Loucy (cell line): Measurements from ENCODE around the gene GNGT1.

Source experiments
- H2AFZ ChIP-seq: fragments of 200-600 bp; sonication (generic); 2 replicates; pipeline ENCODE4 v1.6.0; 2016; ENCODE audit warnings: antibody characterized with exemption, mild to moderate bottlenecking, low read length, moderate library complexity
- H3F3A ChIP-seq: fragments of 200-600 bp; 2 replicates; pipeline ENCODE4 v1.6.0; 2016; ENCODE audit warnings: antibody characterized with exemption, low read depth, mild to moderate bottlenecking
- H3K27me3 ChIP-seq: fragments of 200-600 bp; sonication (generic); 2 replicates; pipeline ENCODE4 v1.6.1; 2014; ENCODE audit warnings: low read length, mild to moderate bottlenecking; ENCODE audit not compliant: insufficient read depth, poor library complexity, severe bottlenecking
- H3K36me3 ChIP-seq: fragments of 200-600 bp; sonication (generic); 2 replicates; pipeline ENCODE4 v1.6.1; 2016; ENCODE audit warnings: low read length; ENCODE audit not compliant: insufficient read depth
- H3K4me1 ChIP-seq: fragments of 200-600 bp; sonication (generic); 2 replicates; pipeline ENCODE4 v1.5.1; 2014; ENCODE audit warnings: low read length, mild to moderate bottlenecking; ENCODE audit not compliant: insufficient read depth, poor library complexity, severe bottlenecking
- H3K4me2 ChIP-seq: fragments of 200-600 bp; sonication (generic); 2 replicates; pipeline ENCODE4 v1.6.0; 2014; ENCODE audit warnings: antibody characterized with exemption, low read length, low read depth, mild to moderate bottlenecking; ENCODE audit not compliant: poor library complexity, severe bottlenecking
- H3K4me3 ChIP-seq: fragments of 200-600 bp; sonication (generic); 2 replicates; pipeline ENCODE4 v1.5.1; 2014; ENCODE audit warnings: low read length, mild to moderate bottlenecking, mixed read lengths; ENCODE audit not compliant: poor library complexity, severe bottlenecking
- H3K79me2 ChIP-seq: fragments of 200-600 bp; sonication (generic); 2 replicates; pipeline ENCODE4 v1.6.1; 2014; ENCODE audit warnings: low read length; ENCODE audit not compliant: insufficient read depth
- H3K9ac ChIP-seq: fragments of 200-600 bp; sonication (generic); 2 replicates; pipeline ENCODE4 v1.6.0; 2014; ENCODE audit warnings: mild to moderate bottlenecking, low read depth, low read length, moderate library complexity; ENCODE audit not compliant: poor library complexity, severe bottlenecking
- H3K9me2 ChIP-seq: fragments of 200-600 bp; sonication (generic); replicated peaks from 2 replicates; pipeline ENCODE4 v1.6.1; 2016; ENCODE audit warnings: low read depth, low read length, mixed read lengths
- H3K9me3 ChIP-seq: fragments of 200-600 bp; sonication (generic); 2 replicates; pipeline ENCODE4 v1.6.1; 2014; ENCODE audit warnings: mild to moderate bottlenecking, antibody characterized with exemption, low read length, low read depth; ENCODE audit not compliant: insufficient read depth
- H4K20me1 ChIP-seq: fragments of 200-600 bp; sonication (generic); 2 replicates; pipeline ENCODE4 v1.6.0; 2014; ENCODE audit warnings: antibody characterized with exemption, low read length, mild to moderate bottlenecking; ENCODE audit not compliant: insufficient read depth, poor library complexity, severe bottlenecking
- EZH2phosphoT487 ChIP-seq: fragments of 200-600 bp; IDR thresholded peaks from 2 replicates; pipeline ENCODE4 v1.6.1; 2018; ENCODE audit warnings: antibody characterized with exemption, mild to moderate bottlenecking, moderate library complexity, borderline replicate concordance
- TF ChIP-seq, protein P1 (sequence below): fragments of 200-600 bp; sonication (generic); conservative IDR thresholded peaks from 2 replicates; pipeline ENCODE4 v1.5.1; 2014; ENCODE audit warnings: mild to moderate bottlenecking, antibody characterized with exemption, low read length

The GNGT1 gene

DNA sequence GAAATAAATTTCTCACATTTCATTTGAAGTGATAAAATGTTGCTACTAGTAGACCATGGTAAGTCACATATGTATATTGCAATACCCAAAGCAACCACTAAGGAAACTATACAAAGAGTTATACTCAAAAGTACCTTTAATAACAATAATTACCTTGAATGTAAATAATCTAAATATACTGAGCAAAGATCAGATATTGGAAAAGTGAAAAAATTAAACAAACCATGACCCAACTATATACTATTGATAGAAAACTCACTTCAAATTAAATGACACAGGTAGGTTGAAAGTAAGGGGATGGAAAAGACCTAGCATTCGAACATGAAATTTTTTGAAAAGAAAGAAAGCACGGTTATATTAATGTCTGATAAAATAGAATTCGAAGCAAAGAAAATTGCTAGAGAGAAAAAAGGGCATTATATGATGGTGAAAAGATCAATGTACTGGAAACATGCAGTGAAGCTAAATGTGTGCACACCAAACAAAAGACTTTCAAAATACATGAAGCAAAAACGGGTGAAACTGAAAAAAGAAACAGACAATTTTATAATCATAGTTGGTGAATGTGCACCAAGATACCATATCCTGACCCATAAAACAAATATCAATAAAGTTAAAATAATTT is 44.9 kb upstream of the GNGT1 start:
- Histone ChIP-seq H4K20me1 (no peaks in the 10 kb centered on the region), H3K79me2 (no peaks in the 10 kb centered on the region), H3K9me3 (no peaks in the 10 kb centered on the region), H3K4me2 (no peak overlapping the region), H3K4me3 (no peak overlapping the region), H2AFZ (no peak overlapping the region), H3F3A (no peaks in the 10 kb centered on the region), H3K27me3 (no peaks in the 10 kb centered on the region), H3K4me1 (no peaks in the 10 kb centered on the region), H3K9me2 (no peaks in the 10 kb centered on the region), H3K36me3 (no peaks in the 10 kb centered on the region), H3K9ac (no peak overlapping the region)
- TF ChIP-seq EZH2phosphoT487 = no peak
- TF ChIP-seq, protein P1, sequence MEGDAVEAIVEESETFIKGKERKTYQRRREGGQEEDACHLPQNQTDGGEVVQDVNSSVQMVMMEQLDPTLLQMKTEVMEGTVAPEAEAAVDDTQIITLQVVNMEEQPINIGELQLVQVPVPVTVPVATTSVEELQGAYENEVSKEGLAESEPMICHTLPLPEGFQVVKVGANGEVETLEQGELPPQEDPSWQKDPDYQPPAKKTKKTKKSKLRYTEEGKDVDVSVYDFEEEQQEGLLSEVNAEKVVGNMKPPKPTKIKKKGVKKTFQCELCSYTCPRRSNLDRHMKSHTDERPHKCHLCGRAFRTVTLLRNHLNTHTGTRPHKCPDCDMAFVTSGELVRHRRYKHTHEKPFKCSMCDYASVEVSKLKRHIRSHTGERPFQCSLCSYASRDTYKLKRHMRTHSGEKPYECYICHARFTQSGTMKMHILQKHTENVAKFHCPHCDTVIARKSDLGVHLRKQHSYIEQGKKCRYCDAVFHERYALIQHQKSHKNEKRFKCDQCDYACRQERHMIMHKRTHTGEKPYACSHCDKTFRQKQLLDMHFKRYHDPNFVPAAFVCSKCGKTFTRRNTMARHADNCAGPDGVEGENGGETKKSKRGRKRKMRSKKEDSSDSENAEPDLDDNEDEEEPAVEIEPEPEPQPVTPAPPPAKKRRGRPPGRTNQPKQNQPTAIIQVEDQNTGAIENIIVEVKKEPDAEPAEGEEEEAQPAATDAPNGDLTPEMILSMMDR = peak; percentile 54

DNA sequence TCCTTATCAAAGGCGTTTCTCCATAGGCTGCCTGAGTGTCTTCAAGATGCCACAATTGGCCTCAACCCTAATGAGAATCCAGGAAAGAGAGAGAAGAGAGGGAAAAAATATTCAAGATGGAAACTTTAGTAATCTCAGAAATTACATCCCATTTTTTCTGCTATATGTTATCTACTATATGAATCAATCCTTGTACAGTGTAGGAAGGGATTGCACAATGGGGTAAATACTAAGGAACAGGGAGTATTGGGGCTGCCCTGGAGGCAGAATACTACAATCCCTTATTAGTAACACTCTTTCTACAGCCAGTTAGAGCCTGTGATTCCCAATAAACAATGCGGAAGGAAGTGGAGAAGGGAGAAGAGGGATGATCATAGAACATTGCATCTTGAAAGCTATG is 43.7 kb upstream of the GNGT1 start:
- H3K4me2 ChIP-seq = no peak overlapping the region
- H3F3A ChIP-seq = no peaks in the 10 kb centered on the region
- H3K4me3 ChIP-seq = no peak overlapping the region
- TF ChIP-seq, protein P1 = no peak
- no peak for TF ChIP-seq EZH2phosphoT487
- H2AFZ ChIP-seq = no peak overlapping the region
- no peaks in the 10 kb centered on the region for H3K27me3 ChIP-seq
- no peaks in the 10 kb centered on the region for H3K79me2 ChIP-seq
- no peaks in the 10 kb centered on the region for H4K20me1 ChIP-seq
- H3K9me3 ChIP-seq = no peaks in the 10 kb centered on the region
- H3K9me2 ChIP-seq = no peaks in the 10 kb centered on the region
- H3K36me3 ChIP-seq = no peaks in the 10 kb centered on the region
- no peak overlapping the region for H3K9ac ChIP-seq
- no peaks in the 10 kb centered on the region for H3K4me1 ChIP-seq

DNA sequence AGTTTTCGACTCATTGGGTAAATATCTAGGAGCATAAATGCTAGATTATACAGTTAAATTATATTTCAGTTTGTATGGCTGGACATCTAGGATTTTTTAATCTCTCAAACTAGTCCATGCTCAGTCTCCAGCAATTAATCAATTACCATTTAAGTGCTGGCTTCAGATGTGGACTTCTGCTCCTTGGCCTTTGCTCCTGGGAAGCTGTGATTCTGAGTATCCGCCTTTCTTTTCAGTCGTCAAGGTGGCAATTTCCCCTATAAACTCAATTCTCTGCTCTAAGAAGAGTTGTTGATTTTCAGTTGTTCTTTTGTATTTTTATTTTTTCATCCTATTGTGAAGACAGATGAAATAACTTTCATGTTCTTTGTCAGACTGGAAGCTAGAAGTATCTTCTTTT is 39.5 kb upstream of the GNGT1 start:
- Histone ChIP-seq H3K4me1 (no peaks in the 10 kb centered on the region), H3K4me2 (no peak overlapping the region), H3K9me2 (no peaks in the 10 kb centered on the region), H3K27me3 (no peaks in the 10 kb centered on the region), H3F3A (no peaks in the 10 kb centered on the region), H3K4me3 (no peak overlapping the region), H4K20me1 (no peaks in the 10 kb centered on the region), H3K36me3 (no peaks in the 10 kb centered on the region), H2AFZ (no peak overlapping the region), H3K9me3 (no peaks in the 10 kb centered on the region), H3K79me2 (no peaks in the 10 kb centered on the region), H3K9ac (no peak overlapping the region)
- TF ChIP-seq, protein P1 = no peak
- no peak for TF ChIP-seq EZH2phosphoT487
